MM.1S (cell line): ENCODE measurements around the gene SMARCA4.

Experiments used
- EZH2 ChIP-seq: fragments of 300-600 bp; sonication (generic); optimal IDR thresholded peaks from 2 replicates; pipeline ENCODE3; 2017; ENCODE audit warnings: low read depth, mild to moderate bottlenecking, antibody characterized with exemption, low read length, mixed read lengths
- TF ChIP-seq, protein P1 (sequence below): fragments of 300-600 bp; sonication (generic); IDR thresholded peaks from 2 replicates; pipeline ENCODE4 v1.5.1; 2016; ENCODE audit warnings: antibody characterized with exemption, low read length, mixed read lengths

DNA sequence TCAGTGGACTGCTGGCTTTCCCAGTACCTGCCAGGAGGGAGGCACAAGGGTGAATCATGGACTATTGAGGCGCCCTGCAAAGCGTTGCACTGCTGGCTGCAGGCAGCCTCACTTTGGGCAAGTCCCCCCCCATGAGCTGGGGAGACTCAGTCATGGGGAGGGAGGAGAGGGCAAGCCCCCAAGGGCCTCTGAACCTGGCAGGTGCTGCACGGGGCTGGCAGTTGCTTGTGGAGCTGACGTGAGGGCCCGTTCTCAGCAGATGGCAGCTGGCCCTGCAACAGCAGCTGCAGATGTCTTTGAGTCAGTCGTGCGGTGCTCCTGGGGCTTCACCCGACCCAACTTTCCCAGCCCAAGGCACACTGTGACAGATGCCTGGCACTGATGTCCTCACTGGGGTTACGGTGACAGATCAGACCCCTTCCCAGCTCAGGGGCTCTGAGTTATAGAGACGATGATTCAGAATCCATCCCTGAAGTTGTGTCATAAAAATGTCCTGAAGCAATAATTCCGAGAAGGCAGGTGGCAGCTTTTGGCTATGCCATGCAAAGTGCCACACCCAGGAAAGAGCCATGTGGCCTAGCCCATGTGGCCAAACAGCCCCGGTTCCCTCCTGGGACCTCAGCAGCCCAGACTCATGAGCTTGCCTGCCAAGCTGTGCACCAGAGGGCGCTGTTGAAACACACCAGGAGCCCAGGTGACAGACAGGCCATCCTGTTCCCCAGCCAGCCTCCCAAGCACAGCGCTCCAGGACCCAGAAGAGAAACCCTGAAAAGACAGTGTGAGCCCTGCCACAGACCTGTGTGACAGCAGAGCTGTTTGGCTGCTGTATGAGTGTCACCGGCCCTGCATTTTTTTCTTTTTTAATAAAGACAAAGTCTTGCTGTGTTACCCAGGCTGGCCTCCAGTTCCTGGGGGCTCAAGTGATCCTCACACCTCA lies 74.9 kb downstream of the SMARCA4 start:
- TF ChIP-seq, protein P1, sequence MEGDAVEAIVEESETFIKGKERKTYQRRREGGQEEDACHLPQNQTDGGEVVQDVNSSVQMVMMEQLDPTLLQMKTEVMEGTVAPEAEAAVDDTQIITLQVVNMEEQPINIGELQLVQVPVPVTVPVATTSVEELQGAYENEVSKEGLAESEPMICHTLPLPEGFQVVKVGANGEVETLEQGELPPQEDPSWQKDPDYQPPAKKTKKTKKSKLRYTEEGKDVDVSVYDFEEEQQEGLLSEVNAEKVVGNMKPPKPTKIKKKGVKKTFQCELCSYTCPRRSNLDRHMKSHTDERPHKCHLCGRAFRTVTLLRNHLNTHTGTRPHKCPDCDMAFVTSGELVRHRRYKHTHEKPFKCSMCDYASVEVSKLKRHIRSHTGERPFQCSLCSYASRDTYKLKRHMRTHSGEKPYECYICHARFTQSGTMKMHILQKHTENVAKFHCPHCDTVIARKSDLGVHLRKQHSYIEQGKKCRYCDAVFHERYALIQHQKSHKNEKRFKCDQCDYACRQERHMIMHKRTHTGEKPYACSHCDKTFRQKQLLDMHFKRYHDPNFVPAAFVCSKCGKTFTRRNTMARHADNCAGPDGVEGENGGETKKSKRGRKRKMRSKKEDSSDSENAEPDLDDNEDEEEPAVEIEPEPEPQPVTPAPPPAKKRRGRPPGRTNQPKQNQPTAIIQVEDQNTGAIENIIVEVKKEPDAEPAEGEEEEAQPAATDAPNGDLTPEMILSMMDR, result peak; percentile 92
- TF ChIP-seq EZH2, result no peak
